HL-60 (cell line): ENCODE measurements around the gene AMPD1.

Experiments
- DNase-seq, 2 experiments: peaks; one replicate each; pipeline ENCODE4 v3.0.0-alpha.2; 2010 to 2020; ENCODE audit warnings: low read depth in 1 of 2, low spot score in 1 of 2
- H3K27ac ChIP-seq: fragments of 250-450 bp; sonication (Bioruptor Pico); replicated peaks from 2 replicates; pipeline ENCODE4 v1.5.1; 2020; ENCODE audit warnings: mild to moderate bottlenecking, moderate library complexity
- H3K27me3 ChIP-seq: fragments of 250-450 bp; sonication (Bioruptor Pico); 2 replicates; pipeline ENCODE4 v1.5.1; 2021; ENCODE audit warnings: mild to moderate bottlenecking, moderate library complexity; ENCODE audit not compliant: insufficient read depth, poor library complexity, severe bottlenecking
- H3K4me3 ChIP-seq: replicated peaks from 2 replicates; pipeline ENCODE4 v1.5.1; 2011; ENCODE audit warnings: mild to moderate bottlenecking, control low read depth, low read length; ENCODE audit not compliant: insufficient read depth
- CTCF ChIP-seq: IDR thresholded peaks from one replicate; pipeline ENCODE4 v1.5.1; 2011; ENCODE audit warnings: low read length, control low read depth, inconsistent platforms; ENCODE audit not compliant: insufficient read depth
- GABPA ChIP-seq: IDR thresholded peaks from 2 replicates; pipeline ENCODE4 v1.6.1; 2012; ENCODE audit warnings: low read depth
- POLR2AphosphoS5 ChIP-seq: IDR thresholded peaks from 2 replicates; pipeline ENCODE4 v1.6.1; 2012; ENCODE audit warnings: low read depth
- REST ChIP-seq: IDR thresholded peaks from 2 replicates; pipeline ENCODE4 v1.6.1; 2012; ENCODE audit warnings: low read depth; ENCODE audit not compliant: insufficient replicate concordance
- SPI1 ChIP-seq: IDR thresholded peaks from 2 replicates; pipeline ENCODE4 v1.6.1; 2012; ENCODE audit warnings: low read depth, mild to moderate bottlenecking, borderline replicate concordance

AMPD1 gene

DNA sequence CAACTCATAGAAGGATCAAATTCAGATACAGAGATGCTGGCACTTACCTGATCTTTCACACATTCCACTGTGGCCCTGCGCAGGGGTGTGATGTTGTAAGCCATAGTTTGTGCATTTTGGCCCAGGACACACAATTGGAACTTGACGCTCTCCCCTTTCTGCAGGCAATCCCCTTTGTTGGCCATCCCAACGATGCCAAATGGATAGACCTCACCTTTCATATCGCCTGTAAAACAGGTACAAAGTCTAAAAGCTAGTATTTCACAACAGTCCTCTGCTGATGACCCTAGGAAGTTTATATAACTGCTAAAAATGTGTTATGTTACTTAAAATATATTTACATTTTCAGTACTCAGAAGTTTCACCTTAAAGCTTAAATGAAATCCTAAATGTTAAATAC, 25.1 kb upstream of the AMPD1 start:
- Histone ChIP-seq H3K4me3 (no peak overlapping the region), H3K27me3 (no peaks in the 10 kb centered on the region), H3K27ac (no peak overlapping the region)
- TF ChIP-seq REST = no peak
- no peak for TF ChIP-seq POLR2AphosphoS5
- TF ChIP-seq CTCF = no peak
- no peak for TF ChIP-seq SPI1
- no peak for TF ChIP-seq GABPA
- DNase-seq = no peak

DNA sequence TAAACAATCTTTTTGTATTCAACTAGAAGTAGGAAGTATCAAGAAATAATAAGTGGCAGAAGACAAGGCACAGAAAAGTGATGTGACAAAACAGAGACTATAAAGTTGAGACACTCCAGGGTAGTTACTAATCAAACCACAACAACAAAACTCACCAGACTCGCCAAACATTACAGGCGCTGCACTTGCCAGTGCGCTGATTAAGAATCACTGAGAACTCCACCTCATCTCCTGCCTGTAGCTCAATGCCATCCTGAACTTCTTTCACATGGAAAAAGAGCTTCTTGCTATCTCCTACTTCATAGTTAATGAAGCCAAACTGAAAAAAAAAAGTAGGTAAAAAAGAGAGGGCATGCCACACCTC, 24.1 kb upstream of the AMPD1 start:
- H3K27me3 ChIP-seq = no peaks in the 10 kb centered on the region
- DNase-seq = no peak
- H3K27ac ChIP-seq = no peak overlapping the region
- H3K4me3 ChIP-seq = no peak overlapping the region
- TF ChIP-seq SPI1 (no peak), REST (no peak), POLR2AphosphoS5 (no peak)

GRCh38 chr1:114718661-114719423, 23.5 kb upstream of the AMPD1 start:
- H3K27ac ChIP-seq = no peak overlapping the region
- no peak for DNase-seq
- H3K27me3 ChIP-seq = no peaks in the 10 kb centered on the region
- no peak overlapping the region for H3K4me3 ChIP-seq
- TF ChIP-seq CTCF (no peak), POLR2AphosphoS5 (no peak), GABPA (no peak), REST (no peak), SPI1 (no peak)
